AG10803 (cell line): Measurements from ENCODE around the gene ZBP1.

Experiments
- DNase-seq: peaks from one replicate; pipeline ENCODE4 v3.0.0; 2010; ENCODE audit warnings: low read depth
- H3K4me3 ChIP-seq: 2 replicates; pipeline ENCODE4 v1.5.1; 2011; ENCODE audit warnings: mild to moderate bottlenecking, low read length, control low read depth
- TF ChIP-seq, protein P1 (sequence below): conservative IDR thresholded peaks from 2 replicates; pipeline ENCODE4 v1.5.1; 2011; ENCODE audit warnings: mild to moderate bottlenecking, low read length, control low read depth, inconsistent platforms

ZBP1 gene

GRCh38 chr20:57649617-57650015 is 29.4 kb upstream of the ZBP1 start:
- H3K4me3 ChIP-seq = no peak overlapping the region
- TF ChIP-seq, protein P1, sequence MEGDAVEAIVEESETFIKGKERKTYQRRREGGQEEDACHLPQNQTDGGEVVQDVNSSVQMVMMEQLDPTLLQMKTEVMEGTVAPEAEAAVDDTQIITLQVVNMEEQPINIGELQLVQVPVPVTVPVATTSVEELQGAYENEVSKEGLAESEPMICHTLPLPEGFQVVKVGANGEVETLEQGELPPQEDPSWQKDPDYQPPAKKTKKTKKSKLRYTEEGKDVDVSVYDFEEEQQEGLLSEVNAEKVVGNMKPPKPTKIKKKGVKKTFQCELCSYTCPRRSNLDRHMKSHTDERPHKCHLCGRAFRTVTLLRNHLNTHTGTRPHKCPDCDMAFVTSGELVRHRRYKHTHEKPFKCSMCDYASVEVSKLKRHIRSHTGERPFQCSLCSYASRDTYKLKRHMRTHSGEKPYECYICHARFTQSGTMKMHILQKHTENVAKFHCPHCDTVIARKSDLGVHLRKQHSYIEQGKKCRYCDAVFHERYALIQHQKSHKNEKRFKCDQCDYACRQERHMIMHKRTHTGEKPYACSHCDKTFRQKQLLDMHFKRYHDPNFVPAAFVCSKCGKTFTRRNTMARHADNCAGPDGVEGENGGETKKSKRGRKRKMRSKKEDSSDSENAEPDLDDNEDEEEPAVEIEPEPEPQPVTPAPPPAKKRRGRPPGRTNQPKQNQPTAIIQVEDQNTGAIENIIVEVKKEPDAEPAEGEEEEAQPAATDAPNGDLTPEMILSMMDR = no peak
- no peak for DNase-seq

DNA sequence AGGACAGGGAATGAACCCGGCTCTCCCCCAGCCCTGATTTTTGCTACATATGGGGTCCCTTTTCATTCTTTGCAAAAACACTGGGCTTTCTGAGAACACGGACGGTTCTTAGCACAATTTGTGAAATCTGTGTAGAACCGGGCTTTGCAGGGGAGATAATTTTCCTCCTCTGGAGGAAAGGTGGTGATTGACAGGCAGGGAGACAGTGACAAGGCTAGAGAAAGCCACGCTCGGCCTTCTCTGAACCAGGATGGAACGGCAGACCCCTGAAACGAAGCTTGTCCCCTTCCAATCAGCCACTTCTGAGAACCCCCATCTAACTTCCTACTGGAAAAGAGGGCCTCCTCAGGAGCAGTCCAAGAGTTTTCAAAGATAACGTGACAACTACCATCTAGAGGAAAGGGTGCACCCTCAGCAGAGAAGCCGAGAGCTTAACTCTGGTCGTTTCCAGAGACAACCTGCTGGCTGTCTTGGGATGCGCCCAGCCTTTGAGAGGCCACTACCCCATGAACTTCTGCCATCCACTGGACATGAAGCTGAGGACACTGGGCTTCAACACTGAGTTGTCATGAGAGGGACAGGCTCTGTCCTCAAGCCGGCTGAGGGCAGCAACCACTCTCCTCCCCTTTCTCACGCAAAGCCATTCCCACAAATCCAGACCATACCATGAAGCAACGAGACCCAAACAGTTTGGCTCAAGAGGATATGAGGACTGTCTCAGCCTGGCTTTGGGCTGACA is 28.8 kb upstream of the ZBP1 start:
- TF ChIP-seq, protein P1 = no peak
- DNase-seq = no peak
- H3K4me3 ChIP-seq = no peak overlapping the region

- no peak overlapping the region for H3K4me3 ChIP-seq
- TF ChIP-seq, protein P1 = no peak
- no peak for DNase-seq
Measured at GRCh38 chr20:57647933-57648785, 27.9 kb upstream of the ZBP1 start.

- no peak overlapping the region for H3K4me3 ChIP-seq
- no peak for DNase-seq
- TF ChIP-seq, protein P1 = no peak
Measured at GRCh38 chr20:57647006-57647932, 27.0 kb upstream of the ZBP1 start.

GRCh38 chr20:57638895-57639236 is 18.6 kb upstream of the ZBP1 start:
- no peak overlapping the region for H3K4me3 ChIP-seq
- DNase-seq = no peak
- TF ChIP-seq, protein P1 = no peak

DNA sequence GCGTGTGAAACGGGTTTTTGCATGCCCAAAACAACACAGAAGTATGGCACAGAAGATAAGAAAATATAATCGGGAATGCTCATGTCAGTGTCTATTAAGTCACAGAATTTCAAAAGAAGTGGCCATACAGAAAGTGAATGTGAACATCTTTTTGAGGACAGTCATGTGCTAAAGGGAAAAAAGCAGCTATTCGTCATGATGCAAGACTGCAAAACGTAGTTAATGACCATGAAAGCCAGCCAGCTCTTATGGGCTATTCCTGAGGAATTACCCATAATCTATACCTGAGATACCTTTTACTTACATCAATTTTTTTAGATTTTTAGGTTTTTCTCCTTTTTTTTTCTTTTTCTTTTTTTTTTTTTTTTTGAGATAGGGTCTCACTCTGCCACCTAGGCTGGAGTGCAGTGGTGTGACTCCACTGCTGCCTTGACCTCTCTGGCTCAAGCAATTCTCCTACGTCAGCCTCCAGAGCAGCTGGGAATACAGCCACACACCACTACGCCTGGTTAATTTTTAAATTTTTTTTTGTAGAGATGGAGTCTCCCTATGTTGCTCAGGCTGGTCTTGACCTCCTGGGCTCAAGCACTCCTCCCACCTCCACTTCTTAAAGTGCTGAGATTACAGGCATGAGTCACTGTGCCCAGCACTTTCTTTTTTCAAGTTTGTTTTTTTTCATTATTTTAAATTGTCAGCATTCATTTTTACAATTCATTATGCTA is 18.1 kb upstream of the ZBP1 start:
- no peak overlapping the region for H3K4me3 ChIP-seq
- no peak for DNase-seq
- TF ChIP-seq, protein P1 = no peak
